Hepatocyte (in vitro differentiated cells): Measurements from ENCODE around the gene MSX1. TPM values are rescaled to one million over a fixed set of nuclear protein-coding genes. Genes with fewer than 3 reads are reported as not detected.

Experiments
- DNase-seq: peaks from one replicate; pipeline ENCODE4 v3.0.0-alpha.2; 2016; ENCODE audit warnings: low spot score
- H2AFZ ChIP-seq: fragments of 200-600 bp; sonication (generic); 2 replicates; pipeline ENCODE4 v1.6.0; 2016; ENCODE audit warnings: antibody characterized with exemption, mild to moderate bottlenecking
- H3K27ac ChIP-seq: fragments of 200-600 bp; sonication (generic); 2 replicates; pipeline ENCODE4 v1.5.1; 2016; ENCODE audit warnings: mild to moderate bottlenecking
- H3K27me3 ChIP-seq: fragments of 200-600 bp; sonication (generic); 2 replicates; pipeline ENCODE4 v1.6.1; 2016
- H3K36me3 ChIP-seq: fragments of 200-600 bp; sonication (generic); replicated peaks from 2 replicates; pipeline ENCODE4 v1.5.1; 2016; ENCODE audit warnings: low read depth; ENCODE audit not compliant: insufficient read depth
- H3K4me1 ChIP-seq: fragments of 200-600 bp; sonication (generic); 2 replicates; pipeline ENCODE4 v1.5.1; 2016; ENCODE audit warnings: mild to moderate bottlenecking, moderate library complexity; ENCODE audit not compliant: insufficient read depth
- H3K4me2 ChIP-seq: fragments of 200-600 bp; sonication (generic); 2 replicates; pipeline ENCODE4 v1.6.0; 2016
- H3K4me3 ChIP-seq: fragments of 200-600 bp; sonication (generic); 2 replicates; pipeline ENCODE4 v1.5.1; 2016; ENCODE audit warnings: mild to moderate bottlenecking
- H3K79me2 ChIP-seq: fragments of 200-600 bp; sonication (generic); 2 replicates; pipeline ENCODE4 v1.6.0; 2017; ENCODE audit warnings: mild to moderate bottlenecking
- H3K9me2 ChIP-seq: fragments of 200-600 bp; sonication (generic); replicated peaks from 2 replicates; pipeline ENCODE4 v1.6.0; 2017; ENCODE audit warnings: mild to moderate bottlenecking; ENCODE audit not compliant: insufficient read depth
- H3K9me3 ChIP-seq: fragments of 200-600 bp; sonication (generic); 2 replicates; pipeline ENCODE4 v1.5.1; 2016; ENCODE audit warnings: low read depth, mild to moderate bottlenecking
- H4K20me1 ChIP-seq: fragments of 200-600 bp; sonication (generic); 2 replicates; pipeline ENCODE4 v1.6.0; 2016; ENCODE audit warnings: mild to moderate bottlenecking; ENCODE audit not compliant: insufficient read depth, poor library complexity, severe bottlenecking
- EZH2 ChIP-seq: fragments of 200-600 bp; sonication (generic); IDR thresholded peaks from 2 replicates; pipeline ENCODE4 v1.6.1; 2016; ENCODE audit warnings: antibody characterized with exemption, mild to moderate bottlenecking, borderline replicate concordance
- EZH2phosphoT487 ChIP-seq: fragments of 200-600 bp; sonication (generic); IDR thresholded peaks from one replicate; pipeline ENCODE4 v1.6.1; 2018; ENCODE audit warnings: antibody characterized with exemption, mild to moderate bottlenecking, low read depth, moderate library complexity; ENCODE audit not compliant: unreplicated experiment, severe bottlenecking
- WGBS: methylation state at CpG from one replicate; pipeline ENCODE4 v1.1.6; 2016; ENCODE audit warnings: low lambda C conversion rate; ENCODE audit errors: missing lambda C conversion rate; 5-methylcytosine and 5-hydroxymethylcytosine counted together
- polyA plus RNA-seq: library from polyadenylated mRNA; unstranded; fragments of >200 nt; fragmentation: Nextera tagmentation; extraction: Ambion mirVana; gene quantifications from 2 replicates; pipeline ENCODE4 v1.2.1, GENCODE V29; 2016
- total RNA-seq: library from RNA; depleted of rRNA; stranded (reverse); fragments of >200 nt; gene quantifications from 2 replicates; pipeline ENCODE4 v1.2.3, GENCODE V29; 2014
- TF ChIP-seq, protein P1 (sequence below): fragments of 200-600 bp; sonication (generic); IDR thresholded peaks from 2 replicates; pipeline ENCODE4 v1.5.1; 2016; ENCODE audit warnings: antibody characterized with exemption, mild to moderate bottlenecking; ENCODE audit not compliant: poor library complexity

Gene MSX1
- total RNA-seq, result 25.4 and 25.7 TPM in 2 replicates
- 22.9 and 30.4 TPM in 2 replicates for polyA plus RNA-seq

DNA sequence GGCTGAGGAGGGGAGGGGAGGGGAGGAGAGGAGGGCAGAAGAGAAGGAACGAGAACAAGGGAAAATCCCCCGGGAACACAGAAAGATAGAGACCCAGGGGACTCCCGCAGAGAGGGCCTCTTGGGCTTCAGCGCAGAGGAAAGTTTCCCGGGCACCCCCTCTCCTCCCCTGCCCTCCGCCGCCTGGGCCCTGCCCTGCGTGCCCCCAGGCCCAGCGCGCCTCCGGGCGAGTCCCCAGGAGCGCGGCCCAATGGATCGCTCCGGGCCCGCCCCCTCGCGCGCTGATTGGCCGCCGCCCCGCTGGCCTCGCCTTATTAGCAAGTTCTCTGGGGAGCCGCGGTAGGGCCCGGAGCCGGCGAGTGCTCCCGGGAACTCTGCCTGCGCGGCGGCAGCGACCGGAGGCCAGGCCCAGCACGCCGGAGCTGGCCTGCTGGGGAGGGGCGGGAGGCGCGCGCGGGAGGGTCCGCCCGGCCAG lies at the start of gene MSX1:
Gene MSX1, plus strand, starts transcription at position 341 of the 474 bp plus-strand sequence. CDS start 235 bp downstream, outside the sequence.
- Histone ChIP-seq H3K27ac (peak within 1 kb of the TSS; percentile 70), H3K9me3 (no peaks in the 10 kb centered on the region), H3K79me2 (peaks cover 38% of the 10 kb centered on the region), H3K4me1 (peaks cover 15% of the 10 kb centered on the region), H3K4me2 (peak within 1 kb of the TSS; percentile 87), H2AFZ (peak within 1 kb of the TSS; percentile 38), H3K9me2 (no peaks in the 10 kb centered on the region), H3K27me3 (peaks cover 84% of the 10 kb centered on the region), H4K20me1 (peaks cover 11% of the 10 kb centered on the region), H3K36me3 (no peaks in the 10 kb centered on the region), H3K4me3 (peak within 1 kb of the TSS; percentile 89)
- peak; percentile 94 for DNase-seq
- whole genome bisulfite sequencing, result 2% methylated on average over 18 of the region's 44 CpGs
- TF ChIP-seq, protein P1, sequence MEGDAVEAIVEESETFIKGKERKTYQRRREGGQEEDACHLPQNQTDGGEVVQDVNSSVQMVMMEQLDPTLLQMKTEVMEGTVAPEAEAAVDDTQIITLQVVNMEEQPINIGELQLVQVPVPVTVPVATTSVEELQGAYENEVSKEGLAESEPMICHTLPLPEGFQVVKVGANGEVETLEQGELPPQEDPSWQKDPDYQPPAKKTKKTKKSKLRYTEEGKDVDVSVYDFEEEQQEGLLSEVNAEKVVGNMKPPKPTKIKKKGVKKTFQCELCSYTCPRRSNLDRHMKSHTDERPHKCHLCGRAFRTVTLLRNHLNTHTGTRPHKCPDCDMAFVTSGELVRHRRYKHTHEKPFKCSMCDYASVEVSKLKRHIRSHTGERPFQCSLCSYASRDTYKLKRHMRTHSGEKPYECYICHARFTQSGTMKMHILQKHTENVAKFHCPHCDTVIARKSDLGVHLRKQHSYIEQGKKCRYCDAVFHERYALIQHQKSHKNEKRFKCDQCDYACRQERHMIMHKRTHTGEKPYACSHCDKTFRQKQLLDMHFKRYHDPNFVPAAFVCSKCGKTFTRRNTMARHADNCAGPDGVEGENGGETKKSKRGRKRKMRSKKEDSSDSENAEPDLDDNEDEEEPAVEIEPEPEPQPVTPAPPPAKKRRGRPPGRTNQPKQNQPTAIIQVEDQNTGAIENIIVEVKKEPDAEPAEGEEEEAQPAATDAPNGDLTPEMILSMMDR, result no peak
- no peak for TF ChIP-seq EZH2phosphoT487
- TF ChIP-seq EZH2, result no peak

DNA sequence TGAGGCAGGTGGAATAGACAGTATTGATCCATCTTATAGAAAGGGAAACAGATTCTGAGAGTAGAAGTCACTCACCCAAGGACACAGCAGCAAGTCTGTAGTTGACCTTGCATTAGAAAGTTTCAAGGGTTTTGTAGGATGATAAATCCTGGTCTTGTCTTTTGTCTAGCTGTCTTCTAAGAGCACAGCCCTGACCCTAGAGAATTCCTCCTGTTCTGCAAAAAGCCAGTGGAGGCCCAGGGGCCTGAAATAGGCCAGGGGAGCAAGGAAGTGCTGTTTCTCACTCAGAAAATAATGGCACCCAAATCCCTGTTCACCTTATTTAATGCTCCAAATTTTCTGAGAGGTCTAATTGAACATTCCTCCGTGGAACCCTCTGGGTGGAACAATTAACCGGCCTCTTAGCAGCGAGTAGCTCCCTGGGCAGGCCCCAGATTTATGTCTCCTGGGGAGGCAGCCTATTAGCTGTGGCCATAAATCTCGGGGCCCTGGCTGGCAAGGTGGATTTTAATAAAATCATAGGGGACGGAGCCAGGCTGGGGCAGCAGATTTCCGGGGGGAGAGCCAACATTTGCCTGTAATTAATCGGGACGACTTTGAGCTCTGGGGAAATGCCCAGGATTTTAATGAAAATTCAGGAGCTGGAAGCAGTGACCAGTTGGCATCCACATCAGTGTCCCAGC lies 49.2 kb upstream of the MSX1 start:
- Histone ChIP-seq H3K4me1 (no peaks in the 10 kb centered on the region), H2AFZ (no peak overlapping the region), H3K4me3 (no peak overlapping the region), H3K4me2 (no peak overlapping the region), H4K20me1 (no peaks in the 10 kb centered on the region), H3K79me2 (no peaks in the 10 kb centered on the region), H3K27me3 (no peaks in the 10 kb centered on the region), H3K36me3 (no peaks in the 10 kb centered on the region), H3K9me3 (no peaks in the 10 kb centered on the region), H3K9me2 (no peaks in the 10 kb centered on the region), H3K27ac (no peak overlapping the region)
- 65% methylated on average over 8 of the region's 8 CpGs for WGBS
- no peak for DNase-seq
- TF ChIP-seq EZH2phosphoT487 (no peak), EZH2 (no peak)
- TF ChIP-seq, protein P1, result no peak

DNA sequence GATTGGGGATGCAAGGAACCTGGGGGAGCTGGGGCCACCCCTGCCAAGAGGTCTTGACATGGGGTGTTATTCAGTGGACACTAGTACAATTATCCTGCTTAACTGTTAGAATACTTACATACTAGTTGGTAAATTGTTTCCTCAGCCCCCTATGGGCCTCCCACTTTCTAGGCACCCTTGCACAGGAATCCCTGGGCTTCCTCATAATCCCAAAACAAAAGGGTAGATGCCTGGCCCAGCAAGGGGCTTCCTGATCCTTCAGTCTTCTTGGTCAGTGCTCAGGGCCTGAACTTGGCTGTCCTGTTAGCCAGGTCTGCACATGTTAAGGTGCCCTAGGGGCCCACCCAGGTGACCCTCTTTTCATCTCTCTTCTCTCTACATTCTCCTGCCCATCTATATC lies 48.7 kb upstream of the MSX1 start:
- no peak overlapping the region for H2AFZ ChIP-seq
- no peaks in the 10 kb centered on the region for H3K27me3 ChIP-seq
- H3K9me2 ChIP-seq, result no peaks in the 10 kb centered on the region
- no peak overlapping the region for H3K4me2 ChIP-seq
- H4K20me1 ChIP-seq, result no peaks in the 10 kb centered on the region
- no peaks in the 10 kb centered on the region for H3K9me3 ChIP-seq
- DNase-seq, result no peak
- H3K4me1 ChIP-seq, result no peaks in the 10 kb centered on the region
- no peak overlapping the region for H3K4me3 ChIP-seq
- H3K79me2 ChIP-seq, result no peaks in the 10 kb centered on the region
- no peaks in the 10 kb centered on the region for H3K36me3 ChIP-seq
- TF ChIP-seq EZH2phosphoT487, result no peak
- TF ChIP-seq EZH2, result no peak
- TF ChIP-seq, protein P1, result no peak
- H3K27ac ChIP-seq, result no peak overlapping the region
